Measurements from ENCODE around the gene SEMA3B.
A peak's percentile ranks its signal among the peaks of the same experiment; 100 is the strongest.
"Not testable (repeated sequence)": the region's sequence is repeated elsewhere in the genome, so short reads cannot be mapped to it uniquely, and the experiment has no call there.

Gene SEMA3B

GRCh38 chr3:50268703-50269451, at the start of gene SEMA3B:
TSS of gene SEMA3B (plus strand) at chr3:50269147. CDS start at chr3:50269241, 94 bp downstream.
- DNase-seq = no peak

GRCh38 chr3:50219285-50219684, 49.7 kb upstream of the SEMA3B start:
- DNase-seq = no peak

DNA sequence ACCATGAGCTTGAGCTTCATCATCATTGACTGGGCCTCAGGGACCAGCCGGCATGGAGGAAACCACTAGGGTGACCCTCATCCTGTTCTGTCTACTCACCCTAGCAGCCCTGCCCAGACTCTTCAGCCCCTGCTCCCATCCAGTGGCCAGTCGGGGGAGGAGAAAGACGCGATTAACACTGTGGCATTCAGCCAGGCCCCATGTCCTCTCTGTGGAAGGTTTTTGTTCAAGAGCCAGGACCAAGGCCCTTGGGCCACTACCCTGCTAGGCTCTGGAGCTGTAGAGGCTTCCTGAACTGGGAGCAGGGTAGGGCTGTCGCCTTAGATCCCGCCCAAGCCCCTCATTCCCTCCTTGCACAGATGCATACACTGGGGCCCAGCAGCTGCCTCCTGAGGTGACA, 48.8 kb upstream of the SEMA3B start:
- DNase-seq = no peak

- DNase-seq = no peak
Measured at GRCh38 chr3:50221051-50221410, 47.9 kb upstream of the SEMA3B start.

- DNase-seq = no peak
Measured at GRCh38 chr3:50221411-50222168, 47.4 kb upstream of the SEMA3B start.

GRCh38 chr3:50222169-50222528, 46.8 kb upstream of the SEMA3B start:
- no peak for DNase-seq

GRCh38 chr3:50224639-50225038, 44.3 kb upstream of the SEMA3B start:
- DNase-seq = no peak

- DNase-seq = no peak
Measured at GRCh38 chr3:50226888-50227389, 42.0 kb upstream of the SEMA3B start.

DNA sequence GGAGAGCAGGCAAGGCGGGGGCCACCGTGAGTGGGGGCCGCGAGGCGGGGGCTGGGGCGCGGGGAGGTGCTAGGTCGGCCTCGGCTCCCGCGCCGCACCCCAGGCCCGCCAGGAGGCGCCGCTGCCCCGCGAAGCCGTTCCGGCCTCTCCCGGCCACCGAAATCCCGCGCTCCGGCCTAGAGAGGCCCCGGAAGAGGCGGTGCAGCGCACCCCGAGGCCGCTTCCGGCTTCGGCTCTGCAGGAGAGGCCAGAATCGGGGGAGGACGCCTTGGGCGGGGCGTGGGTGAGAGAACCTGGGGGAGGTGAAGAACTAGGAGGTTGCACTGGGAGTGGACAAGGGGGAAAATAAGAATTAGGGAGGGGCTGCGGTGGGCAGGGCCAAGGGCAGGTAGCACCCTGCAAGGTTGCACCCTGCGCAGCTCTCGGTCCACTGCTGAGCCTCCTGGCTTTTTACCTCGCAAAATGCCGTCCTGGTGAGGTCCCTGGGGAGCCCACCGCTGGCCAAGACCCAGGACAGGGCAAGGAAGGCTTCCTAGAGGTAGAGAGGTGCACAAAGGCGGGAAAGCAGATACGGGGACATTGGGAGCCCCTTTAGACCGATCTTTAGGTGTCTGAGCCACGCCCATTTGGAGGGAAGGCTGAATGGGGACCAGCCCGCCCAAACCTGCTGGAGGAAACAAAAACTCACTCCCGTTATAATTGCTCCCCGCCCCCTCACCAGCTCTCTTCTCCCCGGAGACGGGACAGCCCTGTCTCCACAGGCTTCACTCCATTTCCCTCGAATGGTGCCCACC, 41.4 kb upstream of the SEMA3B start:
- DNase-seq = peak; percentile 92

- DNase-seq = not testable (repeated sequence)
Measured at GRCh38 chr3:50228184-50228763, 40.7 kb upstream of the SEMA3B start.

GRCh38 chr3:50229490-50229889, 39.5 kb upstream of the SEMA3B start:
- DNase-seq = no peak

GRCh38 chr3:50230104-50230793, 38.7 kb upstream of the SEMA3B start:
- no peak for DNase-seq

DNA sequence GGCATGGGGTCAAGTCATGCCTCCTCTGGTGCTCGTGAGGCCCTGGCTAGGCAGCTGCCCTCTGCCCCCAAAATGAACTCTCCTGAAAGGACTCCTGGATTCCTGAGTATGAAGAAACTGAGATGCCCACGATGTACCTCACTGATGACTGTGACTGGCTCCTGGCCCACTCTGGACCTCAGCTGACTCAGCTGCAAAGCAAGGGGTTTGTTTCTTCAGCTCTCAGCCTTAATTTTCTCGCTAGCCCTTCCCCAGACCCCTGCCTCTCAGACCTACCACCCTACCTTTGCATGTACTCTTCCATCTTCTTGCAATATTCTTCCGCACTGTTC, 38.2 kb upstream of the SEMA3B start:
- no peak for DNase-seq

DNA sequence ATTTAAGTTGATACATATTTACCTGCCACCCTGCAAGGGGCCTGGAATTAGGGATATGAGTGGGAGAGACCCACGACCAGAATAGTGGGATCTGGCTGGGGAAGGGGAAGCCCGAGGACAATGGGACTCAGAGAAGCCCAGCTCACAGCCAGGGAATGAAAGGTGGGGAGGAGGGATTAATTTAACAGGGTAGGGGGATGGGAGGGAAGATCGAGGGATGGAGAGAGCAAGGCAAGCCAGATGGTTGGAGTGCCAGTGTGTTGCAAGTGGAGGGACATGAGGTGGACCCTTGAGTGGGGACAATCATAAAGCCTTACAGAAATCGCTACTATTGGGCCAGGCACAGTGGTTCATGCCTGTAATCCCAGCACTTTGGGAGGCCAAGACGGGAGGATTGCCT, 37.4 kb upstream of the SEMA3B start:
- DNase-seq = no peak

DNA sequence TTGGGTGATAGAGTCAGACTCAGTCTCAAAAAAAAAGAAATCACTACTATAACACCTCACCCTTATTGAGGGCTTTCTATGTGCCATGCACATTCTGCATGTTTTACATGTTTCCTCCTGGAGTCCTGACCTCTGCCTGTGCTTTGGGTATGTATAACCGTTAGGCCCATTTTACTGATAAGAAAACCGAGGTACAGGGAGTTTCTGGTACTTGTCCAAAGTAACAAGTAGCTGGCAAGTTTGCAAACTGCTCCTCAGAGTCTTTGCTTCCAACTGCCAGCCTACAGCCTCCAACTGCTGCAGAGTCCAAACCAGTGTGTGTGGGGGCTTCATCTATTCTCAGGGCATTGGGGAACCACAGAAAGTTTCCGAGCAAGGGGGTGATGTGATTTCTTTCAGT, 36.6 kb upstream of the SEMA3B start:
- no peak for DNase-seq

DNA sequence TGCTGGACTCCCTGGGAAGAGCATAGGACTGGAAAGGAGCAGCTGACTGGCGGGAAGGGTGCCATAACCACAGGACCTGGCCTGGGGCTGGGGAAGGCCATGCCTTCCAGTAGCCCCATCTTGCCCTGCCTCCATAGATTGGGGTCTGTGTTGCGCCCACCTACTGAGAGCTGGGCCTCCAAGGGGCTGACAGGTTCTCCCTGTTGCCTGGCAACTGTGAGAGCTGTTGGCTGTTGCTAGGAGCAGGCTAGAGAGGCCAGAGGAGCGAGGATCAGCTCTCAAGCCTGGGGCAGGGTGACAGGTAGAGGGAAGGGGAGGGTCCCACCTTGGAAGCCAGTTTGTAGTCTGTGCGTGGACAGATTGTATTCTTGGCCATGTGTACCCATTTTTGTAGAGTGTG, 35.8 kb upstream of the SEMA3B start:
- DNase-seq = no peak

DNA sequence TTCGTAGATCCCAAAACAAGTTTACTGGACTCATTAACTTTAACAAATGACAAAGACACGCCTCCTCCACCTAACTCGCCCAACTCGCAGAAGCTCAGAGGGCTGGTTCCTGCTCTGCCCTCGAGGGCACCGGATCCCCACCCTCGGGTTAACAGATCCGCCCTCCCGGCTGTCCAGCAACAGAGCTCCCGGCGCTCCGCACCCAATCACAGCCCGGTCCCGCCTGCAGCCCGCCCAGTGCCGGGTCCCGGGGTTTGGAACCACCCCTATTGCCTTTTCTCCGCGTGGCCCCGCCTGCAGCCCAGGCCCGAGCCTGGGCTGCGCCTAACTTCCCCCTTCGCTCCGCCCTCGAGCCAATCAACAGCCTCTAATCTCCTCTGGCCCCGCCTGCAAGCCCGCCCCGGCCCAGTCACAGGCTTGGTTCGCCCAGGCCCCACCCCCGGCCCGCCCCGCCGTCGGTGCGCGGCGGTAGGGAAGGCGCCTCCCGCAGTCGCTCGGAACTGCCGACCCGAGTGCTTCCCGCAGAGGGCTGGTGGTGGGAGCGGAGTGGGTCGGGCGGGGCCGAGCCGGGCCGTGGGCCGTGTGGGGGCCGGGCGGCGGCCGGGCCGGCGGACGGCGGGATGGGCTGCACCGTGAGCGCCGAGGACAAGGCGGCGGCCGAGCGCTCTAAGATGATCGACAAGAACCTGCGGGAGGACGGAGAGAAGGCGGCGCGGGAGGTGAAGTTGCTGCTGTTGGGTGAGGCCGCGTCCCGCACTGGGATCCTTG, 33.0 kb upstream of the SEMA3B start, which contains the start of gene GNAI2:
Gene GNAI2, plus strand, starts transcription at position 489 of the 768 bp plus-strand sequence. Its CDS starts 132 bp downstream, at position 621.
- DNase-seq = peak; percentile 93

DNA sequence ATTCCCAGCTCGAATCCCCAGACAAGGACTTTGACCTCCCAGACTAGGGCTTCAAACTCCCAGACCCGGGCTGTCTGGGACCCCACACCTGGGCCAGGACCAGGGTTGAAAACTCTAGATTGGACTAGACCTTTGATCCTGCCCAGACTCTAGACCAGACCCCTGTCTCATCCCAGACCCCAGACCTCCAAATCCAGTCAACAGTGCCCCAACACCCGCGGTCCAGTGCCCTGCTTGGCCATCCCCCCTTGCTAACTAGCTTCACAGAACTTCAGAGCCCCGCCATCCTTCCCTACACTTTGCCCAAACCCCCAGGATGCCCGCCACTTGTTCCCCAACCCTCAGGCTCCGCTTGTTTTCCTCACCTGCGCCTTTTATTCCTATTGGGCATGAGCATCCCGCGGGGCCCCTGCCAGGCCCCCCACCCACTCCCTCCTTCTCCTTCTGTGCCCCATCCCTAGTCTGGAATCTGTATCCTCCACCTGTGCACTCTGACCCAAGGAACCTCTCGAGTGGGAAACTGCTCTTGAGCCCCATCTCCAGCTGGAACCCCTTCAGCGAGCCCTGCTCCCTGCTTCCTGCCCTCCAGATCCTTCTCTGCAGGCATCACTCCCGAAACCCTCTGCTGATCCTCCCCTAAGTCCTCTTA, 32.3 kb upstream of the SEMA3B start:
- DNase-seq = no peak

GRCh38 chr3:50237133-50237651, 31.8 kb upstream of the SEMA3B start:
- no peak for DNase-seq

DNA sequence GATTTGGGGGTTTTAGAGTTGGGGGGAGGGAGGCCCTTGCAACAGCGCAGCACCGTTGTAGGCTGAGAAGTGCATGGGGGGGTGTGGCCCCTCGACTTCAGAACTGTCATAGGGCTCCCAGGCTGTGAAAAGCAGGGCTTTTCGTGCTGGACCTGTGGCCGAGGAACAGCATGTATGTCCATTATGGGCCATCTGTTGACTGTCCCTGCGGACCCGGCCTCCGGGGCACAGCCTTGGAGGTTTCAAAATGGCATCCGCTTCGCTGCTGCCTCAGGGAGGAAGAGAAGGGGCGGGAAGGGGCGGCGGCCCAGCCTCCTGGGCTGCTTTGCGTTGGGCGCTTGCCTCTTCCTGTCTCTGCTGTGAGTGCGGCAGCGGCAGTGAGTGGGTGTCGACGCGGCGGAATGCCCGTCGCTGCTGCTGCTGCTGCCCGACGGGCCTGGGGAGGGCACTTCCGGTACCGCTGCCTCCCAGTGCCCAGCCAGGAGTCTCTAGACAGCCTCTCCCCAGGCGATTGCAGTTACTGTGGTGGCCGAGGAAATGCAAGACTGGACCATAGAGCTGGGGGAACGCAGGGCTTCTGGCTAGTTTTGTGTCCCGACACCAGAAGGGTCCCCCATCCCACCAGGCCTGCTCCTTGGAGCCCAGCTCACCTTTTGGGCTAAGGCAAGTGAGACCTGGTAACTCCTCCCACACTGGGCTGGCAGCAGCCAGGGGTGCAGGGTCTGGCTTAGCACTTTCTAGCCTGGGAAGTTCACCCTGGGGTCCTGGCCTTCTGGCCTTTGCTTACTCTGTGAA, 31.0 kb upstream of the SEMA3B start:
- peak; percentile 29 for DNase-seq
